Measurements from ENCODE around the gene GOT1.
A peak's percentile ranks its signal among the peaks of the same experiment; 100 is the strongest.

Gene GOT1

DNA sequence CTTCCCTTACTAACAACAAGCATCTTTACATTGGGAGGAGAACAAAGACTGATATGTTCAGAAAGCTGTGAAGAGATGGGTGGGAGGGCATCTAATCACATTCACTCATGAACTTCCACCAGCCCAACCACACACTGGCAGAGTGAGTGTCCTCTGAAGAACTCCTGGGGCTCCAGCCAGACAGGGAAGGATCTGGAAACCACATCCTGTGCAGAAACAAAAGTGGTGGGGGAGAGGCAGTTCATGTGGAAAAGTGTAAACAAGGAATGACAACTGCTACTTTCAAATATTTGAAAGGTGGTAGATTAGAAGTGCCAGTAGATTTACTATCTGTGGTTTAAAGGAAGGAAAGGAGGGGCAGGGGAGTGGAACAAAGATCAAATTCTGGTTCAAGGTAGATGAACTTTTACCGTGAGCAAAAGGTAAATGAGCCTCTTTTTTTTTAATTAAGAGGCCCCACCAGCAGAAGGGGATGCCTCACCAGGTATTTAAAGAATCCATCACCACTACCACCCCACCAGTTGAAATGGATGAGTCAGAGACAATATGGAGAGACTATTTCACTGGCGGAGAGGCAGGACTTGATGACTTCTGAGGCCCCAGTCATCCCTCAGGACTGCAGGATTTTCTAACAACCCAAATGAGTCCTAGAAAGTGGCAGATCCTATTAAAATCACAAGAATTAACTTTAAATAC, 34.5 kb downstream of the GOT1 start:
- DNase-seq (ENCODE audit: low spot score), result peak; percentile 44

DNA sequence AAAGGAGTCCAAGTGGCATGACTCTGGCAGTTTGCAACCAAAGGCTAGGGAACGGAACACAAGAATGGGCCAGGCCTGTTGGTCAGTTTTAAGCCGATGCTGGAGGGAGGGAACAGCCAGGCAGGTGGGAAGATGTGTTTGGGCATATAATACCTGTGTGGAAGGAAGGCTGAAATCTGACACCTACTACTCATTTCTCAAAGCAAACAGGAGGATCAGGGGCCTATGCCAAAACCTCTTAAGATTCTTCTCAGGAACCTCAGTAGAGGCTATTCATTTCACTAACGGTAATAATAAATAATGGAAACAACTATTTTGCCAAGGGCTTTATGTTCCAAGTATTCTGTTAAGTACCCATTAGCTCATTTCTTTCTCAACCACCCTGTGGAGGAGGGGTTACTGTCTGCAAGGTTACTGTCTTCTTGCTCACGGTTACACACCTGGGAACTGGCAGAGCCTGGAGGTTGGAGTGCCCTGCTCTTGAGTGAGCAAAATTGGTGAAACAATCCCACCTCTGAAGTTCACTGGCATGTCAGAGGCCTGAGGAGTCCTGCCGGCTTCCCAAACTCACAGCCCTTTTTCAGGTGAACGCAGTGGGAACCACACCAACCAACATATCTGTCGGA, 35.5 kb downstream of the GOT1 start:
- no peak for DNase-seq (ENCODE audit: low spot score)

DNA sequence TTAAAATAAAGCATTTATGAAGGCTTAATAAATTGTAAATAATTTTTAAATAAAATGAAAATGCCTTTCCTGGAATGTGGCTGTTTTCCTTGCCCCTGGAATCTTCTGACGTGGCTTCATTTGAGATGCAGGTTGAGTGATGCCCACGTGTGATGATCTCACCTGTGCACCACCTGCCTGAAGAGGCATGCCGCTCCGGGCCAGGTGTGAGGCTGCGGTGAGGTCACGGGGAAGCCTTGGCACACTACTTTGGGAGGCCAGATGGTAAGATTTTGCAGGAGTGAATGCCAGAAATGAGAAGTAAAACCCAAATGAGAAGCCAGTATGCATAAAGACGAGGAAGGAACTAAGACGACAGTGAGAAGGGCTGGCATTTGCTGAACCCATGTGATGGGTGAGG, 36.2 kb downstream of the GOT1 start:
- DNase-seq (ENCODE audit: low spot score), result no peak

- no peak for DNase-seq (ENCODE audit: low spot score)
Observed at GRCh38 chr10:99393683-99394082, 36.7 kb downstream of the GOT1 start.

GRCh38 chr10:99393036-99393435, 37.4 kb downstream of the GOT1 start:
- no peak for DNase-seq (ENCODE audit: low spot score)

DNA sequence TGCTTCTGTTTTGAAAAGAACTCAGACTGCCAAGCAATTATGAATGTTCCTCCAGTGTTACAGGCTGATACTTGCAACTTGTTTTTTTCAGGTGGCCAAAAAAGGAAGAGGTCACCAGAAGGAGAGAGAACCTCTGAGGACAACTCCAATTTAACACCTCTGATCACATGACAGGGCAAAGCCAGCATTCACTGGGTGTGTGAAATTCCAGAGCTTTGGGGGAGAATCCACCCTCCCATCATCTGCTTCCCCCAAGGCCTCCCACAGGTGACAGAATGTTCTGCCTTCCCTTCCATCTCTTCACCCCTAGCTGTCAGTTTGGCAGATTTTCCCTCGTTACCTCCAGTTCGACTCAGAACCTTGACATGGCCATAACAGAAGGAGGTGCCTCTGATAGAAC, 39.1 kb downstream of the GOT1 start:
- no peak for DNase-seq (ENCODE audit: low spot score)

GRCh38 chr10:99389729-99390480, 40.5 kb downstream of the GOT1 start:
- DNase-seq (ENCODE audit: low spot score), result no peak

DNA sequence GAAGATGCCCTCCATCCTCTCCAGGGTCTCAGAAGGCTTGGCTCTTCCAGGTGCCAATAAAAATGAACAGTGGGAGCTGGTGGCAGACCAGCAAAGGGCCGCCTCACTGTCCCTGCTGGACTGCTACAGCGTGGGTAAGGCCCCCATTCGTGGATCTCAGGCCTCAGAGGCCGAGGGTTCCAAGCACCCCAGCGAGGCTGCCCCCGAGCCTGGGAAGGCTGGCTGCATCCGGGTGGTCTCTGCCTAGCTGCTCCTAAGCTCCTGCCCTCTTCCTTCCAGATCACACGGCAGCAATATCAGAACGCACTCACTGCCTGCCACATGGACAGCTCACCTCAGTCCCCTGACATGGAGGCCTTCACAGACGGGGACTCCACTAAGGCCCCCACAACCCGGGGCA, 42.9 kb downstream of the GOT1 start:
- no peak for DNase-seq (ENCODE audit: low spot score)

- DNase-seq (ENCODE audit: low spot score), result no peak
Observed at GRCh38 chr10:99387071-99387470, 43.4 kb downstream of the GOT1 start.

DNA sequence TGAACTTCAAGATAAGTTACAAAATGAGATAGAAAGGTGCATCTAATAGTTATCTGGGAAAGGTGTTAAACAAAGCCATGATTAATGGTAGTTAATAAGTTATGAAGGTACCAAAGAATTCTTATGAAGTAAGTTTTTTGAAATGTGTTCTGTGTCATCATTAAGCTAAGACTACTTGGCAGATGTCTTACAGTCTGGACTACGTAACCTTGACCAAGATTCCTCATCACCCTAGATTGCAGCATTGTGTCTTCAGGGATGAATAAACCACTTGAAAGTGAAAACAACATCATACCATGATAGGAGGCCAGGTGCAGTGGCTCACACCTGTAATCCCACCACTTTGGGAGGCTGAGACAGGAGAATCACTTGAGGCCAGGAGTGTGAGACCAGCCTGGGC, 48.2 kb downstream of the GOT1 start:
- DNase-seq (ENCODE audit: low spot score), result no peak

- DNase-seq (ENCODE audit: low spot score), result no peak
Observed at GRCh38 chr10:99375426-99375825, 55.0 kb downstream of the GOT1 start.

DNA sequence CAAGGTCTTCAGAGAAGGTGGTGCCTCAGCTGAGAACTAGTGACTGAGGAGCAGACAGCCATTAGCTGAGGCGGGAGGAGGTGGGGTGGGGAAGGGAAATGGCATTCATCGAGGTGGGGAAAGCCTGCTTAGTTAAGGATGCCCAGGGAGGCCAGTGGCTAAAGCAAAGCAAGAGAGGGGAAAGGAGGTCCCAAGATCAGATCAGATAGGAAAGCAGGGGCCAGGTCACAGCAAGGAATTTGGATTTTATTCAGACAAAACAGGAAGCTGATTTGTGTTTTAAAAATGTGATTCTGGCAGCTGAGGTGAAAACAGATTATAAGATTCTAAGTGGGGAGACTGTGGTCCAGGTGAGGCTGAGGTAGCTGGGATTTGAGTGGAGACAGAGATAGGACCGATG, 55.5 kb downstream of the GOT1 start:
- no peak for DNase-seq (ENCODE audit: low spot score)

GRCh38 chr10:99374526-99374925, 55.9 kb downstream of the GOT1 start:
- DNase-seq (ENCODE audit: low spot score), result no peak

GRCh38 chr10:99372546-99373271, 57.7 kb downstream of the GOT1 start:
- DNase-seq (ENCODE audit: low spot score), result no peak

GRCh38 chr10:99370993-99371392, 59.4 kb downstream of the GOT1 start:
- DNase-seq (ENCODE audit: low spot score), result no peak

DNA sequence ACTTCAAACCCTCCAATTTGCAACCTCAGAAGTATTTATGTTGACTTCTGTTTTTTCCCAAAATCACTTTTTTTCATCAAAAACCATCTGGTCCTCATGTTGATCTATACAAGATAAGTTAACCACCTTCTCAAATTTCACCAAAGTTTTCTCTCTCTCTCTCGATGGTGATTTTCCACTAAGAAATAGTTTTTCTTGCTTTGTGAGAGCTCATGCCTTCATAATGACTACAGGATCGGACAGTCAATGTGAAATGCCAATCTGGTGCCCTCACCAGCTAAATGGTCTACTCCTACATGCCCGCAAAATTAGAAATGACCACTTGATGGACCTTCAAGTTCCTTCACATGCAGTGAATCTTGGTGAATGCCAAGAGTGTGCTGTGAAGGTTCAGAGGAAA, 60.9 kb downstream of the GOT1 start:
- no peak for DNase-seq (ENCODE audit: low spot score)

GRCh38 chr10:99369126-99369525, 61.3 kb downstream of the GOT1 start:
- DNase-seq (ENCODE audit: low spot score), result no peak

- DNase-seq (ENCODE audit: low spot score), result no peak
Observed at GRCh38 chr10:99368646-99369045, 61.8 kb downstream of the GOT1 start.

GRCh38 chr10:99366666-99367065, 63.8 kb downstream of the GOT1 start:
- DNase-seq (ENCODE audit: low spot score), result no peak

DNA sequence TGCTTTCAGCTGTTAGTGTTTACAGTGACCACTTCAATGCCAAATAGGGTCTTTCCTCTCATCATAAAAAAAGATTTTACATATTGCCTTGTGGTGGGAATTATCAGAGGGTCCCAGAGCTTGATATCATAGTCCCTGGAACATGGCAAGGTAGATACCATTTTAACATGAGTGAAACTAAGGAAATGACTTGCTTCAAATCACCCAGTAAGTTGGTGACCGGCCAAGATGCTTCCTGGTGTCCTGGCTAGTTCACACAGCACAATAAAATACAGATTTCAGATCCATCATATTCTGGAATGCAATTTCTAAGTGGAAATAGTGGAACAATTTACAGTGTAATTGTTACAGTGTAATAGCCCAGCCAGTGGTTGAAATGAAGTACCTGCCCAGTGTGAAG, 64.7 kb downstream of the GOT1 start:
- DNase-seq (ENCODE audit: low spot score), result no peak

GRCh38 chr10:99365311-99365710, 65.1 kb downstream of the GOT1 start:
- DNase-seq (ENCODE audit: low spot score), result no peak

GRCh38 chr10:99364125-99364524, 66.3 kb downstream of the GOT1 start:
- DNase-seq (ENCODE audit: low spot score), result no peak

- no peak for DNase-seq (ENCODE audit: low spot score)
Observed at GRCh38 chr10:99360934-99361333, 69.5 kb downstream of the GOT1 start.

Data from LoVo (cell line).